A549 treated with dexamethasone at 1 μM for 4 hours (cell line): ENCODE results near the gene SPINK5. TPM values are rescaled to one million over a fixed set of nuclear protein-coding genes. Genes with fewer than 3 reads are reported as not detected.

Source experiments
- total RNA-seq: library from RNA; stranded (reverse); fragments of 200-300 nt; extraction: Qiagen RNA extraction; gene quantifications from 5 replicates; pipeline ENCODE4 v1.2.3, GENCODE V29; 2022

SPINK5 gene
- not detected in 5 replicates for total RNA-seq

DNA sequence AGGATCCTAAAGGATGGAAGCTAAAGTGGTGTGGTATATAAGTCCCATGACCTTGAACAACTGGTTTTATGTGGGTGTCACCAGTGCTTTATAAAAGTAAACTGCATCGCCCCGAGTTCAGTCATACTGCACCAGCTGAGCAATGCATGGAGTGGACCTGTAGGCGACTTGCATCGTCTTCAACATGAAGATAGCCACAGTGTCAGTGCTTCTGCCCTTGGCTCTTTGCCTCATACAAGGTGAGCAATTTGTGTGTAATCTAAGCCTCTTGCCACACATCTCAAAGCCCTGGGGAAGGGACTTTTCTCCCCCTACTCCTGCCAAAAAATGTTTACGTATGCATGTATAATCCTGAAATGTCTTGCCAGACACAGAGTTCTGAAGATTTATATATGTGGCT, at the start of gene SPINK5:
Gene SPINK5 (plus strand): TSS at position 120 of the 400 bp plus-strand sequence. CDS start 65 bp downstream, at position 185.

GRCh38 chr5:148168246-148168645, 104.5 kb downstream of the SPINK5 start, which contains the start of gene SPINK14:
TSS of gene SPINK14 (plus strand) at chr5:148168546. CDS start at chr5:148169733, 1,187 bp downstream.

Other genes with a start within 250 kb of the SPINK5 start
- gene SPINK1, start 232.3 kb upstream of the SPINK5 start, total RNA-seq, result 0.54 to 1.4 TPM (median 0.82 TPM) in 5 replicates
- not detected in 5 replicates for gene SCGB3A2, start 185.3 kb upstream of the SPINK5 start, total RNA-seq
- gene C5orf46, start 157.4 kb upstream of the SPINK5 start, total RNA-seq, result not detected in 5 replicates
- gene SPINK14, start 104.6 kb downstream of the SPINK5 start, total RNA-seq, result not detected in 5 replicates
- gene SPINK6, start 139.1 kb downstream of the SPINK5 start, total RNA-seq, result 0.27 to 1.4 TPM (median 0.39 TPM) in 5 replicates
- gene MARCOL, start 174.5 kb downstream of the SPINK5 start, total RNA-seq, result not detected in 5 replicates
- gene SPINK13, start 204.8 kb downstream of the SPINK5 start, total RNA-seq, result 0.13 to 0.31 TPM (median 0.19 TPM) in 4 of 5 replicates, not detected in the other
- not detected in 5 replicates for gene SPINK7, start 248.4 kb downstream of the SPINK5 start, total RNA-seq